Epithelial cell of prostate (primary cell): ENCODE measurements around the gene FAM53A.

Experiments
- DNase-seq: peaks from one replicate; pipeline ENCODE4 v3.0.0-alpha.2; 2011; ENCODE audit warnings: low read depth, low spot score
- H3K27ac ChIP-seq: fragments of 450-650 bp; 2 replicates; pipeline ENCODE4 v1.5.1; 2017; ENCODE audit warnings: mild to moderate bottlenecking

The FAM53A gene, protein sequence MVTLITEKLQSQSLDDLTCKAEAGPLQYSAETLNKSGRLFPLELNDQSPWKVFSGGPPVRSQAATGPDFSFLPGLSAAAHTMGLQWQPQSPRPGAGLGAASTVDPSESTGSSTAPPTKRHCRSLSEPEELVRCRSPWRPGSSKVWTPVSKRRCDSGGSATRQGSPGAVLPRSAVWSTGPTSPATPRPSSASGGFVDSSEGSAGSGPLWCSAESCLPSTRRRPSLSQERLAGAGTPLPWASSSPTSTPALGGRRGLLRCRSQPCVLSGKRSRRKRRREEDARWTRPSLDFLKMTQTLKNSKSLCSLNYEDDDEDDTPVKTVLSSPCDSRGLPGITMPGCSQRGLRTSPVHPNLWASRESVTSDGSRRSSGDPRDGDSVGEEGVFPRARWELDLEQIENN

DNA sequence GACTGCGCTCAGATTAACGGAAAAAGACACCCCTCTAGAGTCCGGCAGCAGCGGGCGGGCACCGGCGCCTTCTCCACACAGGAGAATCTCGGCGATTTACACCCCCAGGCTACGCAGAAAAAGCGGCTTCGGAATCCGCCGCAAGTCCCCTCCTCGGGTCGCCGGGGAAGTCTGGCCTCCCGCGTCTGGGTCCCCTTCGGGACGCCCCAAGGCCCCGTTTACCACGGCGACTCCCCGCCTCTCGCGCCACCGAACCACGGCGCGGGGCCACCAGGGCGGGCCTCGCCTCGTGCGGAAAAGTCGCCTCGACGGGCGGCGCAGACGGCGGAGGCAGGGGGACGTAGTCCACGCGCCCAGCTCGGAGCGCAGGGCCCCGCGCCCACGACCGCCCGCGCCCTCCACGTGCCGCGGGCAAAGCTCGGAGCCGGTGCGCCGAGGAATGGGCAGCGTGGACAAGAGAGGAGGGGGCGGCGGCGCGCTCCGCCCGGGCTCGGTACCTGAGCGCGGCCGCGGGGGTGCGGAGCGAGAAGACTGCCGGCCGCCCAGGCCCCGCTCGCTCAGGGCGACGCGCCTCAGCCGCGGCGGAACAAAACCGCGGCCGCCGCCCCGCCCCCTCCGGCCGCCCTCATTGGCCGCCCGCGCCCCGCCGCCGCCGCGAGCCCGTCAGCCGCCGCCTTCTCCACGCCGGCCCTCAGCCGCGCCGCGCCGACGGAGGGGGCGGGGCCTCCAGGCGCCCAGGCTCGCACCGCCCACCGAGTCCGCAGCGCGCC is at the start of gene FAM53A:
Gene FAM53A (minus strand): TSS at position 578 of the 770 bp plus-strand sequence. CDS start 15,572 bp downstream, outside the sequence.
- no peak for DNase-seq
- peak within 1 kb of the TSS; percentile 32 for H3K27ac ChIP-seq

DNA sequence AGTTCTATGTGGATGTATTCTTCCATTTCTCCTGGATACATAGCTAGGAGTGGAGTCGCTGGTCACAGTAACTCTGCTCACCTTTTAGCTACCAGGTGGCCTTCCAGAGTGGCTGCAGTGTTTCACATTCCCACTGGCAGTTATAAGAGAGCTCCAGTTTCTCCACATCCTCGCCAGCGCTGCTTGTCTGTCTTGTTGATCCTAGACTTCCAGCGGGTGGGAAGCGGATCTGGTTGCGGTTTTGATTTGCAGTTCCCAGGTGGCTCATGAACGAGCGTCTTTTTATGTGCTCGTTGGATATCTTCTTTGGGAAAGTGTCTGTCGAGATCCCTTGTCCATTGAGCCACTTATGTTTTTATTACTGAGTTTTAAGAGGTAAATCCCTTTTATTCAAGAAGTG is 48.8 kb upstream of the FAM53A start:
- DNase-seq, result no peak
- H3K27ac ChIP-seq, result no peak overlapping the region

DNA sequence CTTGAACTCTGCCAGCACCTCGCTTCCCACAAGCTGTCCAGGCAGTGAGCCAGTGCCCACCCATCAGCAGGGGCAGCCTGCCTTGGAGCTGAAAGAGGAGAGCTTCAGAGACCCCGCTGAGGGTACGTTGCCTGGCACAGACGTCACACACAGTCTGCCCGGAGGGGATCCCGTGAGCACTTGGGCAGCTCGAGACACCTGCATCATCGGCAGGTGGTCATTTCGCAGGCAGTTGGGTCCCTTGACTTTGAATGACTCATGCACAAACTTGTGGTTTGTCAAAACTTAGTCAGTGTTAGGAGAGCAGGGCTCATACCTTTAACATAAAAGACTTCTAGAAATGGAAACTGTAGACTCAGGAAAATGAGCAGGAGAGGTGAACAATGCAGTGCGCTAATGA is 47.1 kb upstream of the FAM53A start:
- DNase-seq, result peak; percentile 48
- H3K27ac ChIP-seq, result no peak overlapping the region

- no peak overlapping the region for H3K27ac ChIP-seq
Observed at GRCh38 chr4:1730532-1731135, 46.5 kb upstream of the FAM53A start.

DNA sequence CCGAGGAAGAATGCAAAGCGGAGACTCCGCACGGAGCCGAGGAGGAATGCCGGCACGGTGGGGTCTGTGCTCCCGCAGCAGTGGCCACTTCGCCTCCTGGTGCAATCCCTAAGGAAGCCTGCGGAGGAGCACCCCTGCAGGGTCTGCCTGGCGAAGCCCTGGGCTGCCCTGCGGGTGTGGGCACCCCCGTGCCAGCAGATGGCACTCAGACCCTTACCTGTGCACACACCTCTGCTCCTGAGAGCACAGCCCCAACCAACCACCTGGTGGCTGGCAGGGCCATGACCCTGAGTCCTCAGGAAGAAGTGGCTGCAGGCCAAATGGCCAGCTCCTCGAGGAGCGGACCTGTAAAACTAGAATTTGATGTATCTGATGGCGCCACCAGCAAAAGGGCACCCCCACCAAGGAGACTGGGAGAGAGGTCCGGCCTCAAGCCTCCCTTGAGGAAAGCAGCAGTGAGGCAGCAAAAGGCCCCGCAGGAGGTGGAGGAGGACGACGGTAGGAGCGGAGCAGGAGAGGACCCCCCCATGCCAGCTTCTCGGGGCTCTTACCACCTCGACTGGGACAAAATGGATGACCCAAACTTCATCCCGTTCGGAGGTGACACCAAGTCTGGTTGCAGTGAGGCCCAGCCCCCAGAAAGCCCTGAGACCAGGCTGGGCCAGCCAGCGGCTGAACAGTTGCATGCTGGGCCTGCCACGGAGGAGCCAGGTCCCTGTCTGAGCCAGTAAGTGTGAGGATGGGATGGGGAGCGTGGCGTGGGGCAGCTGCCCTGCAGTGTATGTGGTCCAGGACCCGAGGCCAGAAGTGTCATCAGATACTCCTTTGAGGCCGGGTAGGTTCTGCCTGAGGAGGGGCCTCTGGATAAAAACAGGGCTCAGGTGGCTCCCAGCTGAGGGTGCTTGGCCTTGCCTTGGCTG is 44.2 kb upstream of the FAM53A start:
- no peak for DNase-seq
- H3K27ac ChIP-seq, result peak overlapping the region; percentile 90

More at GRCh38 chr4:1730532-1731135, 46.5 kb upstream of the FAM53A start:
- no peak for DNase-seq

DNA sequence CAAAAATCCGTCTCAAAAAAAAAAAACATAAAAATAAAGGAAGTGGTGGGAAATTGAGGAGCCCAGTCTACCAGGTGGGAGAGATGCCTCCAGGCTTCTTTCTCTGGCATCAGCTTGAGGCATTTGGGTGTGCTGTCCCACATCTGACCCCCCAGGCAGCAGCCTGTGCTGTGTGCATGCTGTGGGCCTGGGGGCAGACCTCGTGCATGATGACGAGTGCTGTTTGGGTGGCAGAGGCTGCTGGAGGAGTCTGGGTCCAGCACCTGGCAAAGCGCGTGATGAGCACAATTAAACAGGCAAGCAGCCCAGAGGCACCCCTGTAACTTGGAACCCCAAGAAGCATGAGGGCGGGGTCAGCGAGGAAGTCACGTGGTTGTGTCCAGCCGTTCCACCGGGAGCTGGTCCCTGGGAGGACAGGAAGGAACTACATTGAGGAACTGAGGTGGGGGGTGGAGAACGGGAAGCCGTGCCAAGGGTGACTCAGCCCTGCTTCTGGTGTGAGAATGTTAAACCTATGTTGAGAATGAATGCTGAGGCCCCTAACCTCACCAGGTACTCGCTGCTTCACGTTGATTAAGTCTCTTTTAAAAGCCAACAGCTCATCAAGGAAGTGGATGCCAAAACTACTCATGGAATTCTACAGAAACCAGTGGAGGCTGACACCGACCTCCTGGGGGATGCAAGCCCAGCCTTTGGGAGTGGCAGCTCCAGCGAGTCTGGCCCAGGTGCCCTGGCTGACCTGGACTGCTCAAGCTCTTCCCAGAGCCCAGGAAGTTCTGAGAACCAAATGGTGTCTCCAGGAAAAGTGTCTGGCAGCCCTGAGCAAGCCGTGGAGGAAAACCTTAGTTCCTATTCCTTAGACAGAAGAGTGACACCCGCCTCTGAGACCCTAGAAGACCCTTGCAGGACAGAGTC is 43.3 kb upstream of the FAM53A start:
- peak; percentile 71 for DNase-seq

DNA sequence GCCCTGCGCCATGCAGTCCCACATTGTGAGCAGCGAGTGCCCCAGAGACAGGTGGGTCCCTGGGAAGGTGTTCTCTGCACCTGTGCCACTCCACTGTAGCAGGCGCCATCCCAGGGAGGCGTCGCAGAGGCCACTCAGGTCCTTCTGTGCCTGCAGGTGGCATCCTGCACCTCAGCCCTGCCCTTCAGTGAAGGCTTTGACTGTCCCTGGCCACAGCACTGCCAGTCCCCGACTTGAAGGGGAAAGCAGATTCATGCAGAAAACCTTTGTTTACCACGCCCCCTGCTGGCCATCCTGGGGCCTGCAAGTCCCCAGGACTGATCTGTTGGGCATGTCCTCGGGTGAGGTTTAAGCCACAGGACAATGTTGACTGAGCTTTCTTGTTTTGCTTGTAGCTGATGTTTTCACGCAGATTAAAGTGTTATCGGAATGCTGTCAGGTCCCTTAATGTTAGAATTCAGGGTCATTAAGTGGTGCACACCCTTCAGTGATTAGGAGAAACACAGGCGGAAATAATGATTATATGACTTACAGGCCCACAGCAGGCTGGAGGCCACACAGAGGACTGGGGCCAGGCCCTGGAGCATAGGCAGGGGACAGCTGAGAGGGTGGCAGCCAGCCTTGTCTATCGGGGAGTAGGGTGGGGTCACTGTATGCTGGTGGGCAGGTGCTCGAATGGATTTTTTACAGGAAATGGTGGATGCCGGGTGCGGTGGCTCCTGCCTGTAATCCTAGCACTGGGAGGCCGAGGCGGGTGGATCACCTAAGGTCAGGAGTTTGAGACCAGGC is 42.2 kb upstream of the FAM53A start:
- no peak for DNase-seq
- peak overlapping the region; percentile 90 for H3K27ac ChIP-seq

More for the DNA sequence above, 43.3 kb upstream of the FAM53A start:
- H3K27ac ChIP-seq, result peak overlapping the region; percentile 90

DNA sequence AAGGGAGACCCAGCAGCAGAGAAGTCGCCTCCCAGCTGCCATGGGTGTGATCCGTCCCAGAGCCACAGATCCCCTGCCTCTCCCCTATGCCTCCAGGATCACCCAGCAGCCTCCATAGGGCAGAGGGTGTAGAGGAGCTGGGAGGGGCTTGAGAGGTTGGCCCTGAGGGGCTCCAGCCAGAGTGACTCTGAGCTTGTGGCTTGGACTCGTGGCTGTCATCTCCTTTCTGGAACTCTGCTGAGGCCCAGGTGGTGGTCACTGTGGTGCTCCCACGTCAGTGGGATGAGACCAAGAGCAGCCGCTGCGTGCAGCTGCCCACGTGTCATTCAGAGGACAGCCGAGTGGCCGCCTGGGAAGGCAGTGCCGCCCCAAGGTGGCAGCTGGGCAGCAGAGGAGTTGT is 41.4 kb upstream of the FAM53A start:
- H3K27ac ChIP-seq, result no peak overlapping the region
- DNase-seq, result no peak

- no peak for DNase-seq
- H3K27ac ChIP-seq, result no peak overlapping the region
Observed at GRCh38 chr4:1723131-1723801, 39.2 kb upstream of the FAM53A start.

DNA sequence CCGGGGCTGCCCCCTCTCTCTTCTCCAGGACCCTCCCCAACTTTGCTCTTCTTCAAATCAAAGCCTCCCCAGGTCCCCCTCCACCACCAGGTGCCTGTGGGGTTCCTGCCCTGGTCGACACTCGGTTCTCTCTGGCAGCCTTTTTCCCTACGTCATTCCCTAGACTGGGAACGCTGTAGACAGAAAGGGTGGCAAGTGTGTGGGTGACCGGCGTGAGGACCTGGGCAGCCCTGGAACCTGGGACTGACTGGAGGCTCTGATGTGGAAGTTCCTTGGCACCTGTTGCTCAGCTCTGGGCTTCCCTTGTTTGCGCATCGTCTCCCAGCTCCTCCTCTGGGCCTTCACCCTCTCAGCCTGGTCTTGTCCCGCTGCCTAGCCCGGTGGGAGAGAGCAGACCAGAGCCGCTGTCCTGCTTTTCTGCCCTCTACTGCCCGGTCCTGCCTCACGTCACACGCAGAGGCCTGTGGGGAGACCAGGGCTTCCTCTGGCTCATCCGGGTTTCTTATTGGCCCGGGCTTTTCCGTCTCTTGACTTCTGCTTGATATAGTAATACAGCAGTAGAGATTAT is 38.5 kb upstream of the FAM53A start:
- no peak overlapping the region for H3K27ac ChIP-seq
- DNase-seq, result no peak

GRCh38 chr4:1721666-1722550 is 37.8 kb upstream of the FAM53A start:
- DNase-seq, result no peak
- H3K27ac ChIP-seq, result no peak overlapping the region

GRCh38 chr4:1721003-1721665 is 37.0 kb upstream of the FAM53A start, which contains the start of the genes TACC3 and TMEM129:
TSS of gene TACC3 (plus strand) at chr4:1721521. CDS start at chr4:1723422, 1,901 bp downstream.
TSS of gene TMEM129 (minus strand) at chr4:1721323. CDS start at chr4:1720837, 486 bp downstream.
- peak; percentile 86 for DNase-seq

GRCh38 chr4:1720163-1720983 is 36.3 kb upstream of the FAM53A start:
- peak overlapping the region; percentile 87 for H3K27ac ChIP-seq
- DNase-seq, result no peak

More at GRCh38 chr4:1721003-1721665, 37.0 kb upstream of the FAM53A start, which contains the start of the genes TACC3 and TMEM129:
- H3K27ac ChIP-seq, result peak within 1 kb of the TSS; percentile 87

GRCh38 chr4:1718095-1718850 is 34.2 kb upstream of the FAM53A start:
- DNase-seq, result no peak
- no peak overlapping the region for H3K27ac ChIP-seq
